OCI-LY3 (cell line): ENCODE data around the gene SRGAP2B.
"Not testable (repeated sequence)": the region's sequence is repeated elsewhere in the genome, so short reads cannot be mapped to it uniquely, and the experiment has no call there.

Source experiments
- CTCF ChIP-seq: fragments of 200-600, 300-600 bp; sonication (generic); IDR thresholded peaks from 2 replicates; pipeline ENCODE4 v1.5.1; 2014; ENCODE audit warnings: antibody characterized with exemption, low read length, low read depth
- EZH2phosphoT487 ChIP-seq: fragments of 200-600 bp; shearing (Covaris generic); IDR thresholded peaks from 2 replicates; pipeline ENCODE4 v1.6.1; 2018; ENCODE audit warnings: antibody characterized with exemption, mixed run types, low read depth

DNA sequence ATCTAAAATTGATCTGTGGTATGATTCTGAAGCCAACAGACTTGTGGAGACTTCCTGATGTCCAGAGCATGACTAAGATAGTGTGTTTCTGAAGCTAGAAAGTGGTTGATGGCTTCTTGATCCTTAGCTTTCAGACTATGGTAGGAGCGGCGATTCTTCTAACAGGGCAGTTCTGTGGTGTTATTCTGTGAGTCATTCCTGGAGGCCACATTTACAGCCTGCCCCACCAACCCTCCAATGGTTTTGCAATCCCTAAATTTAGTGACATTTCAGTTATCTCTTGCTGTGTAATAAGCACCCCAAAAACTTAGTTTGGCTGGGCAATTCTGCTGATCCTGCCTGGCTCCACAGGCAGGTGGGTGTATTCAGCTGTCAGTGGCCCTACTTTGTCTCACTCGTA lies 24.7 kb upstream of the SRGAP2B start:
- TF ChIP-seq CTCF, EZH2phosphoT487: not testable (repeated sequence)
